BJ (cell line): ENCODE results near the gene SPEM1. TPM values are rescaled to one million over a fixed set of nuclear protein-coding genes. Genes with fewer than 3 reads are reported as not detected.

Experiments
- CTCF ChIA-PET: fragments of 350-600 bp; formaldehyde crosslinking; extraction: SDS; loops from one replicate; lab custom pipeline; 2021; ENCODE audit warnings: antibody characterized with exemption, inconsistent platforms; lab: Yijun Ruan, JAX
- POLR2A ChIA-PET: fragments of 300-600 bp; sonication (Branson Sonifier 250); formaldehyde crosslinking; extraction: SDS; loops from one replicate; lab custom pipeline; 2021; ENCODE audit warnings: antibody characterized with exemption; lab: Charles Lee
- DNase-seq: peaks from one replicate; pipeline ENCODE4 v3.0.0-alpha.2; 2011; ENCODE audit warnings: low read depth
- H3K27me3 ChIP-seq: 2 replicates; pipeline ENCODE4 v1.6.0; 2011; ENCODE audit warnings: low read length; ENCODE audit not compliant: control insufficient read depth, insufficient read depth
- H3K36me3 ChIP-seq: 2 replicates; pipeline ENCODE4 v1.5.1; 2011; ENCODE audit warnings: low read length; ENCODE audit not compliant: control insufficient read depth, insufficient read depth
- H3K4me3 ChIP-seq: 2 replicates; pipeline ENCODE4 v1.5.1; 2011; ENCODE audit warnings: low read depth, mild to moderate bottlenecking, control low read depth, low read length
- CTCF ChIP-seq: IDR thresholded peaks from 2 replicates; pipeline ENCODE4 v1.5.1; 2011; ENCODE audit warnings: low read depth, mild to moderate bottlenecking, control low read depth, inconsistent platforms, low read length, moderate library complexity; ENCODE audit not compliant: insufficient read depth
- polyA plus RNA-seq: library from polyadenylated mRNA; depleted of rRNA; stranded (reverse); fragments of >200 nt; gene quantifications from 2 replicates; pipeline ENCODE4 v1.2.3, GENCODE V29; 2011

SPEM1 gene
- polyA plus RNA-seq, 1 experiment, result not detected

- ChIA-PET CTCF (interaction anchor here (0.6 to 2.0 kb wide), 2 partner anchors 91 to 156 kb away, joined by 4 to 6 read pairs; partner anchors contain the start of gene SENP3), POLR2A (interaction anchor here (0.8 to 1.1 kb wide), 3 partner anchors 11 to 79 kb away, joined by 3 to 7 read pairs (median 5); partner anchors contain the start of genes NEURL4, PLSCR3 and POLR2A)
- TF ChIP-seq CTCF, result no peak
- Histone ChIP-seq H3K4me3 (peak overlapping the region; percentile 59), H3K36me3 (peaks cover 9% of the 10 kb centered on the region), H3K27me3 (no peaks in the 10 kb centered on the region)
- DNase-seq, result no peak
Observed at GRCh38 chr17:7404737-7405349, 15.3 kb upstream of the SPEM1 start.

- POLR2A ChIA-PET, result no interaction called here
Observed at GRCh38 chr17:7405350-7406234, 14.5 kb upstream of the SPEM1 start.

GRCh38 chr17:7406235-7406825 lies 13.8 kb upstream of the SPEM1 start:
- Histone ChIP-seq H3K36me3 (peaks cover 11% of the 10 kb centered on the region), H3K27me3 (no peaks in the 10 kb centered on the region), H3K4me3 (peak overlapping the region; percentile 59)
- TF ChIP-seq CTCF, result no peak
- ChIA-PET CTCF (interaction anchor here (0.6 to 2.2 kb wide), 4 partner anchors 31 to 360 kb away, joined by 3 to 11 read pairs (median 3); no protein-coding TSS in a partner anchor), POLR2A (no interaction called here)
- DNase-seq, result no peak

More at GRCh38 chr17:7405350-7406234, 14.5 kb upstream of the SPEM1 start:
- Histone ChIP-seq H3K4me3 (peak overlapping the region; percentile 59), H3K36me3 (peaks cover 11% of the 10 kb centered on the region), H3K27me3 (no peaks in the 10 kb centered on the region)
- no peak for DNase-seq
- CTCF ChIA-PET, result interaction anchor here (1.1 to 2.2 kb wide), 3 partner anchors 31 to 359 kb away, joined by 3 to 11 read pairs (median 3); no protein-coding TSS in a partner anchor
- no peak for TF ChIP-seq CTCF

GRCh38 chr17:7407082-7407481 lies 13.0 kb upstream of the SPEM1 start:
- Histone ChIP-seq H3K4me3 (no peak overlapping the region), H3K36me3 (peaks cover 11% of the 10 kb centered on the region), H3K27me3 (no peaks in the 10 kb centered on the region)
- CTCF ChIA-PET, result interaction anchor here (2.2 kb wide), 1 partner anchor 30 kb away, joined by 11 read pairs; no protein-coding TSS in a partner anchor
- POLR2A ChIA-PET, result no interaction called here
- TF ChIP-seq CTCF, result no peak
- DNase-seq, result no peak
